NCI-H510A (cell line): ENCODE measurements around the gene SPANXB1.
"Not testable (repeated sequence)": the region's sequence is repeated elsewhere in the genome, so short reads cannot be mapped to it uniquely, and the experiment has no call there.

Experiments
- DNase-seq: peaks from one replicate; lab custom pipeline; 2025; lab: John Stamatoyannopoulos, UW

The SPANXB1 gene

GRCh38 chrX:141002568-141002967 is at the start of gene SPANXB1:
TSS of gene SPANXB1 (plus strand) at chrX:141002594. CDS start at chrX:141002694, 100 bp downstream.
- not testable (repeated sequence) for DNase-seq

- no peak for DNase-seq
Measured at GRCh38 chrX:140967036-140967435, 35.4 kb upstream of the SPANXB1 start.

- no peak for DNase-seq
Measured at GRCh38 chrX:140971099-140971795, 31.1 kb upstream of the SPANXB1 start.

GRCh38 chrX:140975472-140975871 is 26.9 kb upstream of the SPANXB1 start:
- DNase-seq, result no peak

GRCh38 chrX:140980271-140980670 is 22.1 kb upstream of the SPANXB1 start:
- no peak for DNase-seq

GRCh38 chrX:140983730-140984129 is 18.7 kb upstream of the SPANXB1 start:
- no peak for DNase-seq

GRCh38 chrX:141005243-141005642 is 2.8 kb downstream of the SPANXB1 start:
- not testable (repeated sequence) for DNase-seq

- DNase-seq, result not testable (repeated sequence)
Measured at GRCh38 chrX:141044246-141044645, 41.9 kb downstream of the SPANXB1 start.

- not testable (repeated sequence) for DNase-seq
Measured at GRCh38 chrX:141049878-141050277, 47.5 kb downstream of the SPANXB1 start.

GRCh38 chrX:141052098-141052497 is 49.7 kb downstream of the SPANXB1 start:
- not testable (repeated sequence) for DNase-seq
